Measurements from ENCODE around the gene TWIST1.

TWIST1 gene

DNA sequence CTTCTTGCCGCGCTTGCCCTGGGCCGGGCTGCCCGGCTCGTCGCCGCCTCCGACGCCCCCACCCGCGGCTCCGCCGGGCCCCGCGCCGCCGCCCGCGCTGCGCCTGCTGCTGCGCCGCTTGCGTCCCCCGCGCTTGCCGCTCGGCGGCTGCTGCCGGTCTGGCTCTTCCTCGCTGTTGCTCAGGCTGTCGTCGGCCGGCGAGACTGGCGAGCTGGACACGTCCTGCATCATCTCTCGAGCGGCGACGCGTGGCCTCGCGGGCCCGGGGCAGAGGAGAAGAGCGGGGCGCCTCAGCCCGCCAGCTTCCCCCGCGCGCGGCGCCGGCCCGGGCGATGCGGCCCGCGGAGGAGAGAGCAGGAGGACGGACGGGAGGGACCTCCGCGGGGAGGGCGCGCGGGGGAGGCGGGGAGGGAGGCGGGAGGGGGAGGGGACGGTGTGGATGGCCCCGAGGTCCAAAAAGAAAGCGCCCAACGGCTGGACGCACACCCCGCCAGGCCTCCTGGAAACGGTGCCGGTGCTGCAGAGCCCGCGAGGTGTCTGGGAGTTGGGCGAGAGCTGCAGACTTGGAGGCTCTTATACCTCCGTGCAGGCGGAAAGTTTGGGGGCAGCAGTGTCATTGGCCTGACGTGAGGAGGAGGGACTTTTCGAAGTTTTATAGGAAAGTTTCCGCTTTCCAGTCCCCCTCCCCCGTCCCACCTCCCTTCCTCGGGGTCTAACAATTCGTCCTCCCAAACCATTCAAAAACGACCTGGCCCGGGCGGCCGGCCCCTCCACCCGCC lies at the start of gene TWIST1:
Gene TWIST1, minus strand, starts transcription at position 546 of the 779 bp plus-strand sequence. Its CDS starts 315 bp downstream, at position 231.
- DNase-seq: peak; percentile 49

DNA sequence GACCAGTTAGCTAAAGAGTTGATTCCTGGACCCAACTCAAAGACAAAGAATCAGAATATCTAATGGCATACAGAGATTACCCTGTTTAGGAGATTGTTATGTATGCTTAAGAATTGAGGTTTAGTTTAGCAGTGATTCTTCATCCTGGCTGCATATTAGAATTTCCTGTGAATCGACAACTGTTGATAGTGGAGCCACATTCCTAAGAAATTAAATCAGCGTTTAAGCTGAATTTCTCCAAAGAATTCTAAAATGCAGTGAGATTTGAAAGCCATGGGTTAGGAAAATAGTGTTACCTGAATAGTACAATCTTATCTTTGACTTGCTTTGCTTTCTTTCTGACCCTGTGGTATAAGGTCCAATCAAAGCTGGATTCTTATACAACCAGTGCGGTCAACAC lies 44.2 kb upstream of the TWIST1 start:
- no peak for DNase-seq

DNA sequence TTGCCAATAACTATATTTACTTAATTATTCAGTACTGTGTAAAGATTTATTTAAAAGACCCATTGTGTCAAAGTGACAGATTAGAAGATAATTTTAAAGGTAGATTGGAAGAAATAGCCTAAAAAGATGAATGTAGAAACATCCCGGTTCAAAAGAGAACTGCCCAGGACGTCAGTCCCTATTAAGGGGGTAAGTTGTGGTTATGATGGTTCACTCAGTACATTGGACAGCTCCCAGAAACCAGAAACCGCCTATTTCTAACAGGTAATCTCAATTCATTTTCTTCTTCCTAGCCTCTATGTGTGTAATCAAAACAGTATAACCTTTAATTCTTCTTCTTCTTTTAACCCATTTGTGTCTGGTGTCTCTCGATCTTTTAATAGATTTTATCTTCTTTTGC lies 29.3 kb upstream of the TWIST1 start:
- DNase-seq: no peak

DNA sequence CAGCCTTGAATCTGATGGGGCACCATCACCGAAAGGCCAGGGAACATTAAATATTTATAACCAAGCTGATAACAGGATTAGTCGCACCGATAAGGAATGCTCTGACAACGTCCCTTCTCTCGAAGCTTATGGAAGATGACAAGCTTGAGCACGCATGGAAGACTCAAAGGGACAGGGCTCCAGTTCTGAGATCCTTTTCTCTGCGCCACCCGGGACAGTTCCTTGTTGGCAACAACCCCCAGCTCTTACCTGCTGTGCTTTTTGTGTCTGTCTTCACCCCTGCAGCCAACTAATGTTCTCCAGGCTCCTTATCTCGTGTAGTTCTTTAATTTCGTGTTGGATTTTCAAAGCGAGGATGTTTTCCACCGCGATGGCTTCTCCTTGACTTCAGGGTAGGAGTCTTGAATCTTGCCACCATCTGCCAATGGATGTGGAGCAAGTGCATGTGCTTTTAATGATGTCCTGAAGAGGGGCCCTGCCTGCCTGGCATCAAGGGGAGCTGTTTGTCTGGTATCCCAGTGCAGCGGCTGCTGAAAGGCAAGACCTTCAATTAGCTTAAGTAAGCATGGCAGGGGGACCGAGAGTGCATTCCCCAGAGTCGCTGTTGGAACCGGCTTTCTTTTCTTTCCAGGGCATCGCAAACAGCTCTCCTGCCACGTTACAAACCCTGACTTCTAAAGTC lies 28.1 kb upstream of the TWIST1 start:
- no peak for DNase-seq

DNA sequence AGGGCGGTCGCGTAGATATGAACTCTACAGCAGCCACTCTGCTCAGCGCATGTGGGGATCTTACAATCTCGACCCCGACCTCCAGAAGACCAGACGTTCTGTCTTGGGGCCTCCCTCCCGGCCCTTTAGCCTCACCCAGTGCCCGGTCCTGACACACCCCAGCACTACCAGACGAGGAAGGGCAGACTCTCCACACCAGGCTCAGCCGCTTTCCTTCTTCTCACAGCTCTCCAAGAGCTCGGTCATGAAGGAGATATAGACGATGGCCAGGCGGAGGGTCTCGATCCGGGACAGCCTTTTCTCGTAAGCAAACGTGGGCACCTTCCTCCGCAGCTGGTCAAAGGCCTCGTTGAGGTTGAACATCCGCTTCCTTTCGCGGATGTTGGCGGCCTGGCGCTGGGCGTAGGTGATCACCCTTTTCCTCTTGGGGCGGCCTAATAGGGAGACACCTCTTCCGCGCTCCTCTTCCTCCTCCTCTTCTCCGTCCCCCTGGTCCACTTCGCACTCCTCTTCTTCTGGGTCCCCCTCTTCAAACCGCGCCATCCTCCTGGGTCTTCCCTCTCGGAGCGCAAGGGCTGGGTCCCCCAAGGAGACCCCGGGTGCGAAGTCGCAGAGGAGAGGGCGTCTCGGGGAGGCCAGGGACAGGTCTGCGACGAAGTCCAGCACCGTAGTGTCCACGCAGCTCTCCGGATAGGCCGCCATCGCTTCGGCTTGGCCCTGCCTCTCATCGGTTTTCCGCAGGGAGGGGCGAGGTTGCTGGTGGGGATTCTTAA lies 27.4 kb upstream of the TWIST1 start, which contains the start of gene FERD3L:
Gene FERD3L, minus strand, starts transcription at position 761 of the 773 bp plus-strand sequence. Its CDS starts 59 bp downstream, at position 702.
- DNase-seq: no peak

DNA sequence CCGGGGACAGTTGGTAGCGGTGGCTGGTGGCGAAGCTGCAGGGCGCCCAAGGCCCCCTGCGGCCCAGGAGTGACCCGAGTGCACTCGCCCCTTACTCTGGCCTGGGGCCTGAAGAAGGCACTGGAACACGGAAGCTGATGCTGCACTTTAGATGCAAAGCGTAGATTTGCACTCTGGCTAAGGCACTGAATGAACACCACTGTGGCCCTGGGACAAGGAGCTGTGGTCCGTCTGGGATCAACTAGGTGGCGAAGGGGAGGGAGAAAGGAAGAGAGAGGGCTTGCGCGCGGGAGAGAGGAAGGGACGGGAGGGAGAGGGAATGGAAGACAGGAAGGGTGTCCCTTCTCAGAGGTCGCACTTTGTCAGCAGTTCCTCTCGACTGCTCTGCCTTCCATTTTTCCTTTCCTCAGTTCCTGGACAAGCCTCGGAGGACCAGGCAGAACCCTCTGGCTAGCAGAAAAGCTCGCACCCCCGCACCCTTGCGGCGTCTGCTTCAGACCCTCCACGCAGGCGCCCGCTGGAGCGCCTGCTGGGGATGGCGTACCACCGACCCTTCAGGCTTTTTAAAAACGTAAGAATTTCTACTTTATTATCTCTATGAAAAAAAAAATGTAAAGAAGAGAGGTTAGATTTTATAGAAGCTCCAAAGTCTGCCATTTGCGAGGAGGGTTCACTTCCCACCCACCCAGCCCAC lies 26.6 kb upstream of the TWIST1 start:
- DNase-seq: no peak

DNA sequence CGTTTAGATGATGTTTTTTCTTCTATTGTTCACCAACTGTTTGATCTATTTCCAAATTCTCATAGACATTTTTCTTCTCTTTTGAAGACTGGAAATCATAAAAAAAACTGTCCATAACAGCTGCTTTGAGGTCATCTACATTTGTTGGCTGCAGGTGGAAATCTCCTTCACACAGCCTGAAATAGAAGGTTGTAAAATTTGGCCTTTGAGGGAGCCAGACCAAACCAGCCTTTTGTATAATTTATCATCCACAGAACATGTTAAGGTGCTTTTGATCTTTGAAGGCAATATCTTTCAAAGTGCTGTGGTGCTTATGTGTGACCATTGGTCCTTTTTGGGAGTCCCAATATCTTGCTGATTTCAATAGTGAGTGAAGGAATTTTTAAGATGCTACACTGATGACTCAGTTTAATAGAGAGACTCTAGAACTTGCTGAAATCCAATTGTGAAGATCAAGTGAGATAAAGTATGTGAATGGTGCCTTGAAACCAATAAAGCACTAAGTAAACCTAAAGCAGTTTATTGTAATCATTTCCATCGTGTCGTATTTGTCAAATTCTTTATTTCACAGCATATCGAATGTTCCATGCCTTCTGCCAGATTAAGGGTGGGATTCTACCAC lies 22.4 kb upstream of the TWIST1 start:
- no peak for DNase-seq

DNA sequence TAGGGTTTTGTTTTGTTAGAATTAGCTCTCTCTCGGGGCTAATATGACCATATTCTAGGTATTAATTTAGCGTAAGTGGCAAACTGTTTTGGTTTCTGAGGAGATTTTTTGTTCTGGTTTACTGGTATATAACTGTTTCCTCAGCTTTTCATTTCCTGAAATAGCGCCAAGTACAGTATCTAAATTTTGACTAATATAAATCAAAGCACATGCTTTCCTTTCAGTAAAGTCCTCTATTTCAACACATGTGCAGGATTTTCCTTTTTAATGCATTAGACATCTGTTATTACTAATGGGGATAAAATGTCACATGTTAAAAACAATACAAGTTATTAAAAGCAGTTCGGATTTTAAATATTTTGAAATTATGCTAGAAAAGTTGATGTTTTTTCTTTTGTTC lies 16.4 kb upstream of the TWIST1 start:
- DNase-seq: no peak

DNA sequence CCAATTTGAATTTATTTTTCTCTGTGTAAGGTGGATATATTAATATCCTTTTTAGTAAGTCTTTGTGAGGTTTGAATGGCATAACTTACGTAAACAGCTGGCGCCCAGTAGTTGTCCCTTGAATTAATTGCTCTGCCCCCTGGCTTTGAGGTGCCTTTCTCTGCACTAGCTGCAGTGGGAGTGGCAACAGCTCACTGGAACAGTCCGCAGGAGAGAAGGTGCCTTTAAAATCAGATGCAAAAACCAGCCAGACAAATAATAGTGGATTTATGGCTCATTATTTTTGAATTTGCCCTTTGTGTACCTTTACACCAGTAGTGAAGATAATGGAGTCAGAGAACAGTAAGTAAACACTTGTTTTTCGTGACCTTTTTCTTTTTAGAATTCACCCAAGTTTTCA lies 16.0 kb upstream of the TWIST1 start:
- DNase-seq: no peak

DNA sequence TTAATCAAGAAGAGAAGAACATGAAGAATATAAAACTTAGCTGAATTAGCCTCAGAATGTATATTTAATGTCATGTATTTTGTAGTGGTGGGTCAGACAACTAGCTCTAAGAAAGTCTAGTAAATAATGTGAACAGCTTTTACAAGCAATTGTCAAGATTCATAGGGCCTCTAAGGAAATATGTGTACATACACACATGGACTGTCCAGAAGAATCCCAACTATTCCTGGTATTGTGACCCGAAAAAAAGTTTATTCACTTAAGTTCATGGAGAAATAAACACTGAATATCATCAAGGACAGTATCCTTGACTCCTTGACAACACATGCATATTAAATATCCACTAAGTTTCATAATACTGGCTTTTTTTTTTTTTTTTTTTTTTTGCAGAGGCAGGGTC lies 11.4 kb upstream of the TWIST1 start:
- no peak for DNase-seq

DNA sequence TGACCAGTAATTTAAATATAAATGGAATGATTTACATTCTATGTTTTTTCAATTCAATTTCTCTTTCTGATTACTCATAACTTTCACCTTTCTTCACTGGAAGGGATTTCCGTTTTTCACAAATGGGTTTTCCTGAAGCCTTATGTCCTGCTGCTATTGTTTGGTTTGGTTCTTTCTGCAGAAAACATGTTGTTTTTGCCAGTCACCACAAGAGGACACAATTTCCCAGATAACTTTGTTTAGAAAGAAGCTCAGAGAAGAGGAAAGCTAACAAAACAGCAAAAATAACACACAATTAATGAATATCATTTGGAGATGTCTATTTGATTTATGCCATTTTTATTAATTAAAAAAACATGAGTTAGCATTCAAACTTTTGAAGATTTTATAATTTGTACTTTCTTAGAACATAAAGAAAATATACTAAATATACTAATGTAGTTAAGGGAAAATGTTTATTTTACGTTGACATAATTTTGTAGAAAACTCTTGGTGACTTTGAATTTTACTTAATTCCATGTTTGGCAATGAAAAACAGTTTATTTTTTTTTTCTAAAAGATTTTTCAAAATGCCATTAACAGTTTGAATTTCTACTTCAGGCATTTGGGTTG lies 4.6 kb upstream of the TWIST1 start:
- DNase-seq: no peak

DNA sequence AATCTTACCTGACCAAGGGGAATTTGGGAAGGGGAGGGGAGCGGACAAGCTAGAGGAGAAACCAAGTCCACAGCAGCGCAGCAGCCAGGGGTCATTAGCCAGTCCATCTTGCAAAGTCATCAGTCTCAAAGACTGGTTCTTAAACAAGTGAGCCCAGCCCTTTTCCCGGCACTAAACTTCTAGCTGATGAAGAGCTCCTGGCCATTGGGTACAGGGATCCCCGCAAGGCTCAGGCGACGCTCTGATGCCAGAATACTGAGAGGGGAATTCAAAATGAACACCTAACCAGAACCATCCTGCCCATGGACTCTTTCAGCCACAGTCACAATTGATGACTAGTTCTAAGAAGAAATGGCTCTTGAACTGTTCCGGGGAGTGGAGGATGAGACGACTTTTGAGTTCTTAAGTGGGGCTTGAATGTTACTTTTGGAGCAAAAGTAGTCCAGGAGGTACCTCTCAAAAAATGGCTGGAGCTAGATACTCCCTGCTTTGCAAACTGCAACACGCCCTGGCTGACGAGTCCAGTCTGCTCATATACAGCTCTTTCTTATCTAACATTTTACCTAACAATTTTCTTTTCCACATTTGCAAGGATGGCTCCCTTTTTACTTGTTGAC lies 2.5 kb upstream of the TWIST1 start:
- no peak for DNase-seq

DNA sequence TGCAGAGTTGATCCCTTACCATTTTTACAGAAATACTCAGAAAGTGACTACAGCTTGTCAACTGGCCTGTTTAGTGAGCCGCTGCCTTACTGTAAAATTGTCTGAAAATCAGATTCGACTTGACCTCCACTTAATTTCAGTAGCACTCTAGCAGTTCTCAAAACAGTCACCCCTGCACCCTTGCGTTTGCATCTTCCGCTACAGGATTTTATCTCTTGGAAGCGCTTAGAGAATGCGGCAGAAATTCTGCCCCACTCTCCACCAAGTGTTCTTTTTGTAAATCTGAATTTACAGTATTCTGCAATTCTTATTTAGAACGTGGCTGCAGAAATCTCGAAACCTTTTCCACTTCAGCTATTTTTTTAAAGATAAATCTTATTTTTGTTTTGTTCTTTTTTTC lies 1.9 kb upstream of the TWIST1 start:
- DNase-seq: no peak

DNA sequence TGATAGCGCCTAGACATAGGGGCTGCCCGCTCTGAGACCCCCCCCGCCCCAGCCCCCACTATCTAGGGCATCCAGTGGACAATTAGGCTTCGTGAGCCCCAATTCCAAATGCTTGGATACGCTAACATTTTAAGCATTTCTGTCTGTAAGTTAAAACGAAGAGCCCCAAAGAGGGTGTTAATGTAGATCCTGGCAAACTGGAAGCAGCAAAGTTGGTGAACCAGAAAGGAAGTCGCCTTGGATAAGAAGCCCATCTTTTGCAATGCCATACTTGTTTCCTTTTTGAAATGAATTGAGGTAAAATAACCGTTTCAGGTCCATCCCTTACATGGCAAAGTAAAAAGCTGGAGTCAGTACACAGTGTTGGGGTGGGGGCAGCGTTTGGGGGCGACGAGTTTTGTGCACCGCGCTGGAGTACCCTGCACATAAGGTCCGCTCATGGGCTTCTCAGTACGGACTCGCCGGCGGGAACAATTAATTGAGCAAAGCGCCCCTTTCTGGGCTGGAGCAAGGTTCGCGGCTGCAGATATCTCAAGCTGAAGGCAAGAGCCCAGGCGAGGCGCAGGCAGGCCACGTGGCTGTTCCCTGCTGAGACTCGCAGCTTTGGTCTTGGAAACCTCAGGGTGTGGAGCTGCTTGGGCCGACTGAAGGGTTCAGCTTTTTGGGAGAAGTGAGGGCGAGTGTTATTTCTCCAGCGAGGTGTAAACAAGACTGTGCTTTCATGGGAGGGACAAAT lies 1.4 kb upstream of the TWIST1 start:
- DNase-seq: no peak

DNA sequence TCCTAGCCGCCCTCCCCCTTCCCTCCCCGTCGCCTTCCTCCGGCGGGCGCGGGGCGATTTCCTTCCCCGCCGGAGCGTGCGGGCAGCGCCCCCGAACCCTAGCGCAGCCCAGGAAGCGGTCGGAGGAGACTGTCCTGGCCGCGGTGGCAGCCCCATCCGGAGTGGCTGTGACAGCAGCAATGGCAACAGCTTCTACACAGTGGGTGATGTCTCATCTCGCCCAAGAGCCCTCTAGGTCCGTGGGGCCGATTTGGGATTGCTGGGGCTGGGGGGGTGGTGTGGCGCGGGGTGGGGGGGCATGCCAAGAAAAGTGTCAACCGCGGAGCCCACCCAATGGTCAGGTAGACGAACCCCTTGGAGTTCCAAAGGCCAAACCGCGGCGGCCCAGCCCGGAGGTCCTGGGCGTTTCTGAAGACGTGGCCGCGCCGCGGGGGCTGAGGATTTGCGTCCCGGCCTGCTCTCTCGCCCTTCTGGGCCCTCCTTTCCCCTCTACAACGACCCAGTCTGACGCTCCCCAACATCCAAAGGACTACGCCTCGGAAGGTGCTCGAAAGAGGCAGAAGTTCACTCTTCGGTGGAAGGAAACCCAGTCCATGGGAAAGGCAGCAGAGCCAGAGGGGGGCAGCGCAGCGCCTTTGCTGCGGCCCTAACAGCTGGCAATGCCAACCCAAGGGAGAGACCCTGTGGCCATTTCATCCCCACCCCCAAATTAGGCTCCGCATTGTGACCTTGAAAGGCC lies 603 bp upstream of the TWIST1 start:
- no peak for DNase-seq

DNA sequence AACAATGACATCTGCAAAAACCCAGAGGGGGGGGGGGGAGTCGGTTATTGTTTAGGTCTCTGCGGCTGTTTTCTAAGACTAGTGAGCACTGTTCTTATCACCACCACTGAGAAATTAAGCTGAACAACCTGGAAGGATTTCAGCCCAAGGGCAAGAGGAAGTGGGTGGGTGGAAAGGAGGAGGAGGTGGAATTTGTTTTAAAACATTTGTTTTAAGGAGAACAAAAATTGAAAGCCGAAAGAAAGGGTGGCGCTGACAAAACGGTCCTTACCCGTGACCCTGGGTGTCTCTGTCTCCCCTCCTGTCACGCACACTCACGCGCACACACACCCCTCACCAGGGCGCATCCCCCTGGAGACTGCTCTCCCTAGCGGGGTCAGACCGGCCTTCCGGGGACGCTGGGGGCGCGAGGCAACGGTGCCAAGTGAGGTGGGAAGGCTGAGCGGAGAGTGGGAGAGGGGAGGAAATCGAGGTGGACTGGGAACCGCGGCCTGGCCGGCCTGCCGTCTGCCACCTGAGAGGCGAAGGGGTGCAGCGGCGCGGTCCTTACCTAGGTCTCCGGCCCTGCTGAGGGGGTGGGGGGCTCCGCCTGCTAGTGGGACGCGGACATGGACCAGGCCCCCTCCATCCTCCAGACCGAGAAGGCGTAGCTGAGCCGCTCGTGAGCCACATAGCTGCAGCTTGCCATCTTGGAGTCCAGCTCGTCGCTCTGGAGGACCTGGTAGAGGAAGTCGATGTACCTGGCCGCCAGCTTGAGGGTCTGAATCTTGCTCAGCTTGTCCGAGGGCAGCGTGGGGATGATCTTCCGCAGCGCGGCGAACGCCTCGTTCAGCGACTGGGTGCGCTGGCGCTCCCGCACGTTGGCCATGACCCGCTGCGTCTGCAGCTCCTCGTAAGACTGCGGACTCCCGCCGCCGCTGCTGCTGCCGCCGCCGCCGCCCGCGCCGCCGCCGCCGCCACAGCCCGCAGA lies 1.0 kb downstream of the TWIST1 start:
- no peak for DNase-seq

DNA sequence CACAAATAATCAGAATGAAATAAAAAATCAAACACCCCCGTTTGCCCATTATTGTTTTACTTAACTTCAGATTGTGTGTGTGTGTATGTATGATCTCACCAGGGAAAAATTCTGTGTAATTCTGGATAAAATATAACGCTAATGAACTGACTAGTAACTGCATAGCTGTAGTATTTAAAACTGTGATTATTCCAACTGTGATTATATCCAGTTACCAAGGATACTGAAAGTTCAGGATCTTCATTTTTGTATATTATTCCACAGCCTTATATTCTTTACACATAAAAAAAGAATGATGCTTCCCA lies 2.9 kb downstream of the TWIST1 start:
- DNase-seq: no peak

DNA sequence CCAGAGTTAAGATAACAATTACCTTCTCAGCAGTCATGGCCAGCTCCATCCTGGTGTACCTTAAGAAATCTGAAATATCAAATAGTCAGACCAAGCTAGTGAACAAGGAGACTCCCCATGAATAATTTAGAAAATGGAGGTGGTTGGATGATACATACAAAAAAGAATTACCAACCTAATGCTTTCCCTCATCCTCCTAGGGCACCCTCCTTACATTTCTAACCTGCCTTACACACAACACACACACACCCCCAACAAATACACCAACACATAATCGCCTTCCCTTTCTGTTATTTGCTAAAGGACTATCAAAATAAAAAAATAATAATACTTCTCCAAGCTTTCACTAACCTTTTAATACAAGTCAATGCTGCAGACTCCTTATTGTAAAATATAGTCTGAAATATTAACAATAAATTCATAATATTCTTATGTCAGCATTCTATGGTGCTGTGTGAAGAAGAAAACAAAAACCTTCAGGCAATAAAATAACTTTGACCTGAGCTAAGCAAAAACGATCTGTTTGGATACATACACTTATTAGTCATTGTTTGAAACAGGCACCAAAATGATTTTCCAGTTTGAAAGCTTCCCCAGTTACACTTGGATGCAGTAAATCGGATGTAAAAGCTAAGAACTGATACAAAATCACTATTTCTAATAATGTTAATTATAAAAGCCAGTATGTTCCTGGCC lies 3.4 kb downstream of the TWIST1 start:
- DNase-seq: no peak

DNA sequence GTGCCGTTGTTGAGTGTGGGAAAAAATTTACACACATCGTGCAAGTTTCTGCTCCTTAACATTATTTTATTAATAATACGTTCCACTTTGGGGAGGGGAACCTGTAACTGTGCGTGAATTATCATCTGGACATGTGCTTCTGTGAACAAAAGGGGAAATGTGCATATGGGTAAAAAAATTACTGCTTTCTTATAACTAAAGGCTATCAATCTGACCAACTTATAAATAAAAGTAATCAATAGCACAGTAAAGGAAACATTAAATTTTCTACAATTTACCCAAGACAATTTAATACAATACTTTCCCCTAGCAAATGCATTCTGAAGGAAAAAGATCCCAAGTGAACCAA lies 4.5 kb downstream of the TWIST1 start:
- DNase-seq: no peak

Measured in NCI-H1048 (cell line).